Progenitor cell of endocrine pancreas (in vitro differentiated cells): ENCODE results near the gene SEC16A. TPM values are rescaled to one million over a fixed set of nuclear protein-coding genes. Genes with fewer than 3 reads are reported as not detected.
A peak's percentile ranks its signal among the peaks of the same experiment; 100 is the strongest.

Experiments
- DNase-seq: peaks from one replicate; pipeline ENCODE4 v3.0.0; 2021; ENCODE audit warnings: low spot score; ENCODE audit not compliant: unreplicated experiment
- H3K27ac Mint-ChIP-seq: 2 replicates; pipeline ENCODE4 v1.8.0; 2021; ENCODE audit warnings: mild to moderate bottlenecking, moderate library complexity, mixed read lengths
- H3K27me3 Mint-ChIP-seq: 2 replicates; pipeline ENCODE4 v1.8.0; 2021; ENCODE audit warnings: mixed read lengths
- H3K36me3 Mint-ChIP-seq: 2 replicates; pipeline ENCODE4 v1.8.0; 2022; ENCODE audit warnings: mixed read lengths; ENCODE audit not compliant: insufficient read depth
- H3K4me1 Mint-ChIP-seq: 2 replicates; pipeline ENCODE4 v1.8.0; 2021; ENCODE audit warnings: low read depth, mixed read lengths
- H3K4me3 Mint-ChIP-seq: 2 replicates; pipeline ENCODE4 v1.8.0; 2021; ENCODE audit warnings: low read depth, mild to moderate bottlenecking, moderate library complexity, mixed read lengths
- H3K9me3 Mint-ChIP-seq: 2 replicates; pipeline ENCODE4 v1.8.0; 2021; ENCODE audit warnings: low read depth, mixed read lengths
- CTCF ChIP-seq: fragments of 200-600 bp; sonication (generic); IDR thresholded peaks from one replicate; pipeline ENCODE4 v1.5.0; 2021; ENCODE audit warnings: antibody characterized with exemption, mild to moderate bottlenecking; ENCODE audit not compliant: unreplicated experiment
- total RNA-seq: library from RNA; stranded (reverse); gene quantifications from 2 replicates; pipeline ENCODE4 v1.2.1, GENCODE V29; 2021

Gene SEC16A
- total RNA-seq, 1 donor from 2014 or later = 76.1 TPM

GRCh38 chr9:136437839-136438547 is 44.8 kb downstream of the SEC16A start:
- no peak for DNase-seq
- no peaks in the 10 kb centered on the region for H3K9me3 Mint-ChIP-seq
- no peaks in the 10 kb centered on the region for H3K27me3 Mint-ChIP-seq
- H3K36me3 Mint-ChIP-seq = peaks cover 9% of the 10 kb centered on the region
- no peak for TF ChIP-seq CTCF
- no peak overlapping the region for H3K27ac Mint-ChIP-seq
- peaks cover 17% of the 10 kb centered on the region for H3K4me1 Mint-ChIP-seq
- peak overlapping the region; percentile 78 for H3K4me3 Mint-ChIP-seq

- H3K27me3 Mint-ChIP-seq = no peaks in the 10 kb centered on the region
- no peak for DNase-seq
- no peak overlapping the region for H3K27ac Mint-ChIP-seq
- H3K4me3 Mint-ChIP-seq = peak overlapping the region; percentile 78
- no peaks in the 10 kb centered on the region for H3K9me3 Mint-ChIP-seq
- H3K36me3 Mint-ChIP-seq = peaks cover 3% of the 10 kb centered on the region
- no peak for TF ChIP-seq CTCF
- H3K4me1 Mint-ChIP-seq = peaks cover 17% of the 10 kb centered on the region
These were observed 45.4 kb downstream of the SEC16A start for GRCh38 chr9:136437430-136437829.

- Mint-ChIP-seq H3K4me3 (peak overlapping the region; percentile 78), H3K27me3 (no peaks in the 10 kb centered on the region), H3K4me1 (peaks cover 17% of the 10 kb centered on the region), H3K27ac (peak overlapping the region; percentile 18), H3K9me3 (no peaks in the 10 kb centered on the region), H3K36me3 (peaks cover 2% of the 10 kb centered on the region)
- no peak for DNase-seq
- TF ChIP-seq CTCF = no peak
These were observed 46.7 kb downstream of the SEC16A start for GRCh38 chr9:136436055-136436634.

GRCh38 chr9:136434580-136435169 is 48.2 kb downstream of the SEC16A start:
- H3K27ac Mint-ChIP-seq = no peak overlapping the region
- H3K27me3 Mint-ChIP-seq = no peaks in the 10 kb centered on the region
- no peak overlapping the region for H3K4me3 Mint-ChIP-seq
- H3K36me3 Mint-ChIP-seq = peaks cover 2% of the 10 kb centered on the region
- H3K4me1 Mint-ChIP-seq = peaks cover 17% of the 10 kb centered on the region
- TF ChIP-seq CTCF = no peak
- DNase-seq = no peak
- H3K9me3 Mint-ChIP-seq = no peaks in the 10 kb centered on the region

- Mint-ChIP-seq H3K36me3 (peaks cover 2% of the 10 kb centered on the region), H3K4me1 (peaks cover 17% of the 10 kb centered on the region), H3K9me3 (no peaks in the 10 kb centered on the region), H3K4me3 (no peak overlapping the region), H3K27ac (no peak overlapping the region), H3K27me3 (no peaks in the 10 kb centered on the region)
- no peak for TF ChIP-seq CTCF
- DNase-seq = no peak
These were observed 48.8 kb downstream of the SEC16A start for GRCh38 chr9:136433849-136434579.
